GM18511 (cell line): ENCODE results near the gene RBP5.

Experiments used
- ATAC-seq: cut with Tn5 transposase; IDR thresholded peaks from one replicate; pipeline ENCODE4 v1.9.1; 2021; ENCODE audit warnings: mild to moderate bottlenecking, moderate library complexity; ENCODE audit not compliant: unreplicated experiment

RBP5 gene

GRCh38 chr12:7128681-7129286 lies at the start of gene RBP5:
Gene RBP5 (minus strand): TSS chr12:7128889. CDS start chr12:7128775, 114 bp downstream.
- no peak for ATAC-seq

DNA sequence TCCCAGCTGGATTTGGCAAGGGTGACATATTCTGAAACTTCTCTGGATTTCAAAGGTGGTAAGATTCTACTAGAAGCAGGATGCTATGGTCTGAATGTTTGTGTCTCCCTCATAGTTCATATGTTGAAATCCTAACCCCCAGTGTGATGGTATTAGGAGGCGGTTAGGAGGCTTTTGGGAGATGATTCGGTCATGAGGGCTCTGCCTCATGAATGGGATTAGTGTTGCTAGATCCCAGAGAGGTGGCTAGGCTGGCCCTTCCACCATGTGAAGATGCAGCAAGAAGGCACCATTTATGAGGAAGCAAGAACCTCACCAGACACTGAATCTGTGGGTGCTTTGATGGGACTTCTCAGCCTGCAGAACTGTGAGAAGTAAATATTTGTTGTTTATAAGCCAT lies 49.8 kb upstream of the RBP5 start:
- ATAC-seq = no peak

- ATAC-seq = no peak
These were observed 47.9 kb upstream of the RBP5 start for GRCh38 chr12:7176595-7176994.

DNA sequence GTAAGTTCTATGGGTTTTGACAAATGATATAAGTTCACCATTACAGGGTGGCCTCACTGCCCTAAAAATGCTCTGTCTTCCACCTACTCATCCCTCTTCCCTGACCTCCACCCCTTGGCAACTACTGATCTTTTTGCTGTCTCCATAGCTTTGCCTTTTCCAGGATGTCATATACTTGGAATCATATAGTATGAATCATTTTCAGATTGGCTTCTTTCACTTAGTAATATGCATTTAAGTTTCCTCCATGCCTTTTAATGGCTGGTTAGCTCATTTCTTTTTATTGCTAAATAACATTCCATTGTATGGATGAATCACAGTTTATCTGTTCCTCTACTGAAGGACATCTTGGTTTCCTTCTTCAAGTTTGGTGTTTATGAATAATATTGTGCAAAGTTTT lies 46.8 kb upstream of the RBP5 start:
- ATAC-seq = no peak

GRCh38 chr12:7171854-7172253 lies 43.2 kb upstream of the RBP5 start:
- no peak for ATAC-seq

GRCh38 chr12:7169951-7170350 lies 41.3 kb upstream of the RBP5 start:
- no peak for ATAC-seq

DNA sequence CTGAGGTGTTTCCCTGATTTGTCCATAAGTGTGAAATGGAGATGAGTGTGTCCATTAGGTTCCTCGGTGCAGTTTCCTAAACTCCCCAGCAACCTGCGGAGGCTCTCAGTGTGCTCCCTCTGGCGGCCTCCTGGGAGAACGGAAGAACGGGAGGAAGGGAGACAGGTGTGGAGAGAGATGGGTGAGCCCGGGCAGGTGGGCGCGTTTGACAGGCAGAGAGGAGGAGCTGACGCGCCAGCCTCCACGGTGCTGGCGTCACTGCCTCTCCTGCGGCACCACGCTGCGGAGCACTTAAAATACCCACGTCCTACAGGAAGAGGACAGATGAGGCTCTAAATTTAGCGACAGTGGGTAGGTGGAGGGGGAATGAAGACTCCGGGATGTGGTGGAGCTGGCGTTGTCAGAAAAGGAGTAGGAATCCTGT lies 34.0 kb upstream of the RBP5 start:
- ATAC-seq = no peak

DNA sequence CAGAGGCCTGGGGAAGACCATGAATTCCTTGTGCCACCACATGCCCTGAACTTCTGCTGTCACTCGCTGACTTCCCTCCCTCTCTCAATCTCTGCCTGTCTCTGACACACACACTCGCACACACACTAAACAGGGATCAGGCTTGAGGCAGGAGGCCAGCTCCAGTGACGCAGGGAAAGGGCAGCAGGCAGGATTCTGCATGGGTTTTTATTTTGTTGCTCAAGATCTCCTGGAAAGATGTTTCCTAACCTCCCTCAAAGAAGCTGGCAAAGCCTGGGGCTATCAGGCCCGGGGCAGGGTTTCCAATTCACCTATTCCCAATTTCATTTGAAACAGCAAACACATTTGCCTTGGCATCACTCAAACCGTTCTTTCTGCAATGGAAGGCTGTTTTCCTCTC lies 33.1 kb upstream of the RBP5 start:
- no peak for ATAC-seq

- ATAC-seq = no peak
These were observed 32.6 kb upstream of the RBP5 start for GRCh38 chr12:7161327-7161726.

GRCh38 chr12:7160183-7160582 lies 31.5 kb upstream of the RBP5 start:
- ATAC-seq = no peak

GRCh38 chr12:7158781-7159609 lies 30.3 kb upstream of the RBP5 start:
- ATAC-seq = no peak

GRCh38 chr12:7157391-7157790 lies 28.7 kb upstream of the RBP5 start:
- no peak for ATAC-seq

GRCh38 chr12:7156259-7157197 lies 27.8 kb upstream of the RBP5 start:
- ATAC-seq = no peak

GRCh38 chr12:7155471-7156034 lies 26.9 kb upstream of the RBP5 start:
- no peak for ATAC-seq

DNA sequence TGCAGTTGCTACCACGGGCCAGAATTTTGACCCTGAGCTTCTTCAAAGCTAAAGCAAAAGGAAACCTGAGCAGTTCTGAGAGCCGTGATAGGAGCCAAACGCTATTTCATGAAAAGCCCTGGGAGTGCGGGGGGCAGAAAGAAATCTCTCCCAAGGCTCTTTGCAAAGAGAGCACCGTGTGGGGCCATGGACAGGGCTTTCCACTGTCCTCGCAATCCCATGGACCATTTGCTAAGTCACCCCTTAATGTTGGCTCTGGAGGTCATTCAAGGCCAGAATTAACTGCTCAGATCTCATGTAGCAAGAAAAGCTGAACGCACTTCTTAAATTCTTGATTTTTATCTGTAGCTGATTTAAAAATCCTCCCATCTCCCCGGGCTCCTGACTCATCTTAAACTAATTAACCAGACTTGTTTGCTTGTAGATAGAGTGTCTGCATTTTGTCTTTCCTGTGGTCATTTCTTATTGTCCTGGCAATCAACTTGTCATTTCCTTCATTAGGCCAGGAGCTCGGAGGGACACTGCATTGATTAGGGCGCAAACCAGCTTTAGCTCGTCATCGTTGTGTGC lies 26.3 kb upstream of the RBP5 start:
- no peak for ATAC-seq

GRCh38 chr12:7154042-7154441 lies 25.4 kb upstream of the RBP5 start:
- ATAC-seq = no peak

GRCh38 chr12:7152818-7153217 lies 24.1 kb upstream of the RBP5 start:
- no peak for ATAC-seq

DNA sequence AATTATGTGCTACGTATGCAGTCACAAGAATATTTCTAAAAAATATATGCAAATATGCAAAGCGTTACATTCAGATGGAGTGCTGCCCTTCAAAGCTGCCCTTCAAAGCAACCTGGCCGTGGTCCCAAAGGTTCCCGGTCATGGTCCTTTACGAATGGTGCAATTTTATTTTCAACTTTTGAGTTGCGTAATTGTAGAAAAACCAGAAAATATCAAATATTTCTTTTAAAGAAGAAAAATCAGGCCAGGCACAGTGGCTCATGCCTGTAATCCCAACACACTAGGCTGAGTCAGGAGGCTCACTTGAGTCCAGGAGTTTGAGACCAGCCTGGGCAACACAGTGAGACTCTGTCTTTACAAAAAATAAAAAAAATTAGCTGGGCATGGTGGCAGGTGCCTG lies 22.8 kb upstream of the RBP5 start:
- no peak for ATAC-seq

- ATAC-seq = no peak
These were observed 22.2 kb upstream of the RBP5 start for GRCh38 chr12:7150841-7151240.

DNA sequence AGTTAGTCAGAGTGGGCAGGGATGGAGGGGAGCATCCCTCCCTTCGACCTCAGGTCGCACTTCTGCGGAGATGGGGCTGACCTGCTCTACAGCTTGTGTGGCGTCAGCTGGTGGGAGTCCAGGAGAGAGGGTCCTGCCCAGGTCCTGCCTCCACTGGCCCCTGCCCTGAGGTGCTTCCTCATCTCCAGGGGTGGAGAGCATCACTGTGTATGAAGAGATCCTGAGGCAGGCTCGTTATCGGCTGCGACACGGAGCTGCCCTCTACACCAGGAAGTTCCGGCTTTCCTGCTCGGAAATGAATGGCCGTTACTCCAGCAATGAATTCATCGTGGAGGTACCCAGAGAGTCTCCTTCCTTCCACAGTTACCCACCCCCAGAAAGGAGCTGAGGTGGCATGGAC lies 21.7 kb upstream of the RBP5 start:
- no peak for ATAC-seq

- no peak for ATAC-seq
These were observed 18.2 kb upstream of the RBP5 start for GRCh38 chr12:7146906-7147305.
